BLaER1 (cell line): ENCODE data around the gene MCM6.

Source experiments
- H3K27ac ChIP-seq: shearing (Covaris generic); formaldehyde crosslinking; 2 replicates; pipeline ENCODE4 v1.8.1; 2022
- H3K27me3 ChIP-seq: shearing (Covaris generic); formaldehyde crosslinking; 2 replicates; pipeline ENCODE4 v1.8.1; 2022
- H3K36me3 ChIP-seq: shearing (Covaris generic); formaldehyde crosslinking; 2 replicates; pipeline ENCODE4 v1.8.1; 2022
- H3K4me1 ChIP-seq: shearing (Covaris generic); formaldehyde crosslinking; 2 replicates; pipeline ENCODE4 v1.8.1; 2022
- H3K4me2 ChIP-seq: shearing (Covaris generic); formaldehyde crosslinking; 2 replicates; pipeline ENCODE4 v1.8.1; 2022
- H3K4me3 ChIP-seq: shearing (Covaris generic); formaldehyde crosslinking; 2 replicates; pipeline ENCODE4 v1.8.1; 2022
- H3K9ac ChIP-seq: shearing (Covaris generic); formaldehyde crosslinking; 2 replicates; pipeline ENCODE4 v1.8.1; 2022
- H3K9me3 ChIP-seq: shearing (Covaris generic); formaldehyde crosslinking; 2 replicates; pipeline ENCODE4 v1.8.1; 2022
- H4K20me1 ChIP-seq: shearing (Covaris generic); formaldehyde crosslinking; 2 replicates; pipeline ENCODE4 v1.8.1; 2022
- Cebpa-rat ChIP-seq: shearing (Covaris generic); IDR thresholded peaks from 2 replicates; pipeline ENCODE4 v1.8.1; 2022

MCM6 gene

DNA sequence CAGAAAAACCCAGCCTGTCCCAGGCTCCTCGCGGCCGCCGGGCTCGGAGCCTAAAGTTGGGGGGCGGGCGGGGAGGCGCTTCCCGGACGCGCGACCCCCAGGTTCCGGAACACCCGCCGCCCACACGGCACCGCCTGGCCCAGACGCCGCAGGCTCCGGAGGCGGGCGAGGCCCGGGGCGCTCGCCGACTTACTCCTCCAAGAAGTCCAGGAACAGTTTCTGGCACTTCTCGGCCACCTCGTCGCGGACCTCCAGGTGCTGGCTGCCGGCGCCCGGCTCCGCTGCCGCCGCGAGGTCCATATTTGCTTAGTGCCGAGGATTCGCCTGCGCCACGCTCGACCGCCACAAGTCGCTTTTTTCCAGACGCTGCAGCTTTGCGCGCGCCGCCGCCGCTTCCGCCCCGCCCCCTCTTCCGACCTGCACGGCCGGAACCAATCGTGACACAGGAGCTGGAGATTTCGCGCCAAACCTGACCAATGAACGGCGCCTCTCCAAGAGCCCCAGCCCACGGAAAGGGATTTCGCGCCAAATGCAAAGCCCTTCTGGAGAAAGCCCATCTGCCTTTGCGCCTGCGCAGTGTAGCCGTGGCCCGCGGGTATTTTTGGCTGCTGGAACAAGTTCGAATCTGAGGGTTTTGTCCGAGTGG, at the start of gene MCM6:
TSS of gene MCM6 (minus strand) at position 378 of the 646 bp plus-strand sequence. CDS start at position 300, 78 bp downstream.
- H3K27ac ChIP-seq = peak within 1 kb of the TSS; percentile 90
- peaks cover 29% of the 10 kb centered on the region for H3K36me3 ChIP-seq
- H3K4me1 ChIP-seq = peaks cover 33% of the 10 kb centered on the region
- peak within 1 kb of the TSS; percentile 87 for H3K9ac ChIP-seq
- H3K4me2 ChIP-seq = peak within 1 kb of the TSS; percentile 85
- no peaks in the 10 kb centered on the region for H3K9me3 ChIP-seq
- H3K27me3 ChIP-seq = no peaks in the 10 kb centered on the region
- H4K20me1 ChIP-seq = peaks cover 34% of the 10 kb centered on the region
- H3K4me3 ChIP-seq = peak within 1 kb of the TSS; percentile 74
- no peak for TF ChIP-seq Cebpa-rat

DNA sequence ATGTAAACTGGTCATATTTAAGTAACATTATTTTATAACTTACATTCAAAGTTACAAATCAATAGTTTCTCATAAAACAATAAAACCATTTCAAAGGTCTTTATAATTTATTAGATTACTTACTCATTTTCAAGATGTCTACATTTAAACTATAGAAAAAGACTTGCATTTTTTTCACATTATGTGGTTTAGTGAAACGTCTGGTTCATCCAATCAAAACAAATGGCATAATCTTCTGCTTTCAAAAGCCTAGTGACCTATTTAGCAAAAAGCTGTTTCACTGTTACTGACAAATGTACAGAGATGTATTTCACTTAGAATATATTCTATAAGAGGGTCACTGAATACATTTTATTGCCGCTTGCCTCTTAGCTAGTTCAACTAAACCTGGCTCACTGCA, 49.3 kb upstream of the MCM6 start:
- Histone ChIP-seq H3K36me3 (peaks cover 68% of the 10 kb centered on the region), H3K27me3 (no peaks in the 10 kb centered on the region), H3K9me3 (no peaks in the 10 kb centered on the region)

DNA sequence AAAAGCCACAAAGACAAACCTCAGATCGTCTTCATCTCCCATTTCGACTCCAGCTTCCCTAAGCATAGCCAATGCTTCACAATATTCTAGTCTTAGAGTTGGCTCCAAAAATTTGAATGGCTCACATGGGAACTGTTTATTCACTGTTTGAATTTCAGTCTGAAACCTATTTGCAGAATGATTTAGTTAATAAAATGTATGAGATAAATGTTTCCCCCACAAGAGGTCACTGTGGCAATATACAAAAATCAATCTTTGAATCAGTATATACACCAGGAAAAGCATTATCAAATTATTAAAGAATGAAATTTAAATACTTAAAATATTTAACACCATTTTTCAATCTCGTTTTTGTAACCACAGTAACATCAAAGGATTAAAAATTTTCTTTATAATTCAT, 40.0 kb upstream of the MCM6 start:
- Histone ChIP-seq H3K9ac (no peak overlapping the region), H3K36me3 (peaks cover 48% of the 10 kb centered on the region), H3K27ac (no peak overlapping the region), H3K4me1 (no peaks in the 10 kb centered on the region), H3K27me3 (no peaks in the 10 kb centered on the region), H3K9me3 (no peaks in the 10 kb centered on the region), H3K4me3 (no peak overlapping the region), H4K20me1 (no peaks in the 10 kb centered on the region), H3K4me2 (no peak overlapping the region)
- no peak for TF ChIP-seq Cebpa-rat

More for the DNA sequence above, 49.3 kb upstream of the MCM6 start:
- H3K4me3 ChIP-seq = no peak overlapping the region
- no peak overlapping the region for H3K27ac ChIP-seq
- no peak overlapping the region for H3K4me2 ChIP-seq
- no peaks in the 10 kb centered on the region for H3K4me1 ChIP-seq
- no peak for TF ChIP-seq Cebpa-rat
- H4K20me1 ChIP-seq = no peaks in the 10 kb centered on the region
- no peak overlapping the region for H3K9ac ChIP-seq

DNA sequence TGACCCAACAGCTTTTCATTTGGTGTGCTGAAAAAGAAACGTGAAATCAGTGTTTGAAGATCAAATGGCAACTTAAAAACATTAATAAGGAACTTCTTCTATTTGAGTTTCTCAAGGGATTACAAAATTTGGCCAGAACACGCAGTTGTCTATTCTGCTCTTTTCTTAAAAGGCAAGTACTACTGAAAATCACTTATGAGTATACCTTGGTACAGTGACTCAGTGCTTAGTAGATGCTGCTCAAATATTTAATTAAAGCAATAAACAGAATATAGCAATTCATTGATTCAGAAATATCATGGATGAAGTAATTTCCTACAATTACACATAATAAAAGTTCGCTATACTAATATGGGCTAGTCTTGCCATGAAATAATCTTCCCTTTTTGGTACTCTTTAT, 38.2 kb upstream of the MCM6 start:
- Histone ChIP-seq H3K4me1 (no peaks in the 10 kb centered on the region), H3K27ac (no peak overlapping the region), H3K36me3 (peaks cover 53% of the 10 kb centered on the region), H4K20me1 (no peaks in the 10 kb centered on the region), H3K4me2 (no peak overlapping the region), H3K4me3 (no peak overlapping the region), H3K9ac (no peak overlapping the region), H3K9me3 (no peaks in the 10 kb centered on the region), H3K27me3 (no peaks in the 10 kb centered on the region)
- TF ChIP-seq Cebpa-rat = no peak

DNA sequence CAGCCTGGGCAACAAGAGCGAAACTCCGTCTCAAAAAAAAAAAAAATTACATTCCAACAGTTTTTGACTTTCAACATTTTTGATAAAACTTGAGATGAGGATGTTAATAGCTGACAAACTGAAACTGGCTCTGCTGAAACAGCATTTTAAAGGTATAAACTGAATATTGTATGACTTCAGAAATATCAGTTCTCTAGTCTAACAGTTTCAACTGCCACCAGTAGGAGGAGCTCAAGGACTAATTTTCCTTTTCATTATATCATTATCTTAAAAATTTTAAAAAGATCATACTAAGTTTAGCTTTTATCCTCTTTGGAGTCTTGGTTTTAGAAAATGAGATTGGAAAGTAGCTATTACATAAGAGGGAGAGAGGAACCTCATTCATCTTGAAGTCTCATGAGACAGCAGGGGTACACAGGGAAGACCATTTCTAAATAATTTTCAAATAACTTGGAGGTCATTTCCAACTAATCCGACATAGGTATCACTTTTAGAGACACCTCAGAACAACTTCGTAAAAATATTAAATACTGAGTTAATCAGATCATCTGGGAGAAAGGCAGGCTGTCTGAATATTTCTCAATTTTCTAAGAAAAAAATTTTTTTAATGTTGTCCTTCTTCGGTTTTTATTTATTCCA, 37.6 kb upstream of the MCM6 start:
- H3K4me2 ChIP-seq = no peak overlapping the region
- no peak for TF ChIP-seq Cebpa-rat
- no peak overlapping the region for H3K27ac ChIP-seq

DNA sequence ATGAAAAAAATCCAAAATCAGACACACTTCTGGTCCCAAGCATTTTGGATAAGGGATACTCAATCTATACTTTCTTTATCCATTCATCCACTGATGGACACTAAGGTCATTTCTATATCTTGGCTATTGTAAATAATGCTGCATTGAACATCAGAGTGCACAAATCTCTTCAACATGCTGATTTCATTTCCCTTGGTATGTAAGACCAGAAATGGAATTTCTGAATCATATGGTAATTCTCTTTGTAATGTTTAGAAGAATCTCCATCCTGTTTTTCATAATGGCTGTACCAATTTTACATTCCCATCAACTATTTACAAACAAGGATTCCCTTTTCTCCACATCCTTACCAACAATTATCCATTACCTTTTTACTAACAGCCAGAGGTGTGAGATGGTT, 33.7 kb upstream of the MCM6 start:
- Histone ChIP-seq H4K20me1 (no peaks in the 10 kb centered on the region), H3K4me3 (no peak overlapping the region), H3K27me3 (no peaks in the 10 kb centered on the region), H3K4me2 (no peak overlapping the region), H3K4me1 (no peaks in the 10 kb centered on the region), H3K36me3 (peaks cover 69% of the 10 kb centered on the region), H3K27ac (no peak overlapping the region), H3K9me3 (no peaks in the 10 kb centered on the region), H3K9ac (no peak overlapping the region)
- TF ChIP-seq Cebpa-rat = no peak

More for the DNA sequence above, 37.6 kb upstream of the MCM6 start:
- H4K20me1 ChIP-seq = no peaks in the 10 kb centered on the region
- no peak overlapping the region for H3K9ac ChIP-seq
- peaks cover 53% of the 10 kb centered on the region for H3K36me3 ChIP-seq
- no peaks in the 10 kb centered on the region for H3K9me3 ChIP-seq
- no peaks in the 10 kb centered on the region for H3K27me3 ChIP-seq
- no peak overlapping the region for H3K4me3 ChIP-seq
- H3K4me1 ChIP-seq = no peaks in the 10 kb centered on the region

DNA sequence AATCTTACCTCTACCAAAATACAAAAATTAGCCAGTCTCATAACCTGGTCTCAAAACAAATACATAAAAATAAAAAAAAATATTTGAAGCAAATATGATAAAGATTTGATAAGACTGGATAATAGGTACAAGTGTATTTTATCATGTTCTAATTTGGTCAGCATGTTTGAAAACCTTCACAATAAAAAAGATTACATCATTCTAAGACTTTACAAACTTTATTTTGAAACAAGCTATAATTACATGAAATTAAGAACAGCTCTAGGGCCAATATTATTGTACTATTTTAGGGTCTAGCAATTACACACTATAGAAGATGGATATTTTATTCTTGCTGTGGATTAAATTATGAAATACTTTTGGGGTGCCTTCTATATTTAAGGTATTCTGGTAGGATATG, 29.4 kb upstream of the MCM6 start:
- H4K20me1 ChIP-seq = no peaks in the 10 kb centered on the region
- peaks cover 75% of the 10 kb centered on the region for H3K36me3 ChIP-seq
- H3K27ac ChIP-seq = no peak overlapping the region
- H3K9me3 ChIP-seq = no peaks in the 10 kb centered on the region
- TF ChIP-seq Cebpa-rat = no peak
- H3K9ac ChIP-seq = no peak overlapping the region
- no peak overlapping the region for H3K4me3 ChIP-seq
- H3K4me1 ChIP-seq = no peaks in the 10 kb centered on the region
- H3K4me2 ChIP-seq = no peak overlapping the region
- no peaks in the 10 kb centered on the region for H3K27me3 ChIP-seq

DNA sequence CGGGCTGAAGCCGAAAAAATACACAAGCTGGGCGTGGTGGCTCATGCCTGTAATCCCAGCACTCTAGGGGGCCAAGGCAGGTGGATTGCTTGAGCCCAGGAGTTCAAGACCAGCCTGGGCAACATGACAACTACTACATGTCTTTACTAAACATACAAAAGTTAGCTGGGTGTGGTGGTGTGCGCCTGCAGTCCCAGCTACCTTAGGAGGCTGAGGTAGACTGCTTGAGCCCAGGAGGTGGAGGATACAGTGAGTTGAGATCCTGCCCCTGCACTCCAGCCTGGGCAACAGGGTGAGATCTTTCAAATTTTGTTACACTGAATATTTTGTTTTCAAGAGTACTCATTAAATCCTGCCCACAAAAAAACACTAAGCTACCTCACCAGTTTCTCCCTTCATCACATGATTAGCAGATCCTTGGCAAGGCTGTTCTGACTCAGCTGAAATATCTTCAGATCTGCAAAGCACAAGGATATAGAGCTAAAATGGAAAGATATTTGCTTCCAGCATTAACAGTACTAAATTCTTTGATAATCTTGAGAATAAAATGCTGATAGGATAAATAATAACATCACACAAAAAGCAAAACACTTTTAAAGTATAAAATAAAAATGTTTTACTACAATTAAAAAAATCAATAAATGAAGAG, 28.2 kb upstream of the MCM6 start:
- TF ChIP-seq Cebpa-rat = no peak
- no peak overlapping the region for H3K27ac ChIP-seq
- H3K4me1 ChIP-seq = no peaks in the 10 kb centered on the region
- H3K4me3 ChIP-seq = no peak overlapping the region
- no peaks in the 10 kb centered on the region for H3K9me3 ChIP-seq
- peaks cover 67% of the 10 kb centered on the region for H3K36me3 ChIP-seq
- no peaks in the 10 kb centered on the region for H3K27me3 ChIP-seq
- no peak overlapping the region for H3K4me2 ChIP-seq
- no peak overlapping the region for H3K9ac ChIP-seq
- H4K20me1 ChIP-seq = no peaks in the 10 kb centered on the region

DNA sequence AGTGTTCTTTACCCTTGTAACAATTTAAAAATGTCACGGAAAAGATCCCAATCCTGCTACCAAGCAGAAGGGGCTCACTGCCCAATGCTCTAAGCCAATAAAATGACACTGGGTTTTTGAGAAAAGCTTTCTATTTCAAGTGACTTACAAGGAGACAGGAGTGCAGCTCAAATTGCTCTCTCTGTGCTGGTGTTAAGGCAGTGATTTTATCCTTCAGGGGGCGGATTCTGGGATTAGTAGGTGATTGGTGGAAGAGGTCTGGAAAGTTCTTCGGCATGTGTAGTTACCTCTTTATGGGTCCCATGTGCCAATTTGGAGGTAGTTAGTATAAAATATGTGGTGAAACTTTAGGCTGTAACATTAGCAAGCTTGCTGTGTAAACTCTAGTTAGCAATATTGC, 27.4 kb upstream of the MCM6 start:
- H3K36me3 ChIP-seq = peaks cover 63% of the 10 kb centered on the region
- H3K9me3 ChIP-seq = no peaks in the 10 kb centered on the region
- TF ChIP-seq Cebpa-rat = no peak
- no peaks in the 10 kb centered on the region for H4K20me1 ChIP-seq
- H3K4me2 ChIP-seq = no peak overlapping the region
- H3K27ac ChIP-seq = no peak overlapping the region
- no peaks in the 10 kb centered on the region for H3K4me1 ChIP-seq
- H3K9ac ChIP-seq = no peak overlapping the region
- no peaks in the 10 kb centered on the region for H3K27me3 ChIP-seq
- H3K4me3 ChIP-seq = no peak overlapping the region

DNA sequence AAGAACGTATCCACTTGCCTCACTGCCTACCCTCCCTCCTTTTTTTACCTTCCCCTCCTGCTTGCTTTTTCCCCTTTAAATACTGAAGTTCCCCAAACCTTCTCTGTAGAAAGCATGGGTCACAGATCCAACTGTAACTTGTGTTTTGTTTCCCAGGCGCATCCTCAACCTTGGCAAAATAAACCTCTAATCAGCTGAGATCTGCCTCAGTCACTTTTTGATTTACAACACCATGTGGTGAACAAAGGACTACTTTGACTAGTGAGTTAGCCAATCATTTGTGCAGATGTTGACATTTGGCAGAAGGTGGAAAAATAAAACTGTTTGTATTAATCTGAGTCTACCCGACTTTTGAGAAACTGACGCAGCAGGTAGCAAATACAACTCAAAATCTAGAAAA, 23.3 kb upstream of the MCM6 start:
- Histone ChIP-seq H3K36me3 (peaks cover 43% of the 10 kb centered on the region), H3K4me3 (no peak overlapping the region), H4K20me1 (no peaks in the 10 kb centered on the region), H3K4me2 (no peak overlapping the region), H3K4me1 (no peaks in the 10 kb centered on the region), H3K27ac (no peak overlapping the region), H3K9me3 (no peaks in the 10 kb centered on the region), H3K27me3 (no peaks in the 10 kb centered on the region), H3K9ac (no peak overlapping the region)
- no peak for TF ChIP-seq Cebpa-rat
